Measurements from ENCODE around the gene MFSD2B.

- no peak for TF ChIP-seq CTCF (IDR thresholded peaks at IDR 0.05)
- TF ChIP-seq POLR2AphosphoS5 (IDR thresholded peaks at IDR 0.05; ENCODE audit: low read depth, low read length) = no peak
Observed at GRCh38 chr2:24045511-24046508, 35.9 kb downstream of the MFSD2B start.

Data from Panc1 (cell line).